Uterus (tissue), 4 donors: ENCODE results near the gene INTS11. TPM values are rescaled to one million over a fixed set of nuclear protein-coding genes. Genes with fewer than 3 reads are reported as not detected.

Experiments used
- DNase-seq, 2 donors: peaks; one replicate each; pipeline ENCODE4 v3.0.0-alpha.2; 2019 to 2020
- H3K27ac ChIP-seq, 2 donors: fragments of 200-600 bp; sonication (generic); 1 replicate in 1 of 2; 2 replicates in 1 of 2; pipeline ENCODE4 v1.5.1; 2016 to 2018
- H3K27me3 ChIP-seq, 2 donors: fragments of 200-600 bp; sonication (generic); one replicate each; pipeline ENCODE4 v1.5.1; 2018 to 2019; ENCODE audit warnings: control low read depth in 1 of 2
- H3K36me3 ChIP-seq, 2 donors: fragments of 200-600 bp; sonication (generic); one replicate each; pipeline ENCODE4 v1.5.1; 2019; ENCODE audit warnings: control low read depth in 1 of 2
- H3K4me1 ChIP-seq, 2 donors: fragments of 200-600 bp; sonication (generic); one replicate each; pipeline ENCODE4 v1.5.1; 2018 to 2019; ENCODE audit warnings: control low read depth in 1 of 2
- H3K4me3 ChIP-seq, 2 donors: fragments of 200-600 bp; sonication (generic); 1 replicate in 1 of 2; 2 replicates in 1 of 2; pipeline ENCODE4 v1.5.1; 2018 to 2019; ENCODE audit warnings: mild to moderate bottlenecking in 1 of 2
- H3K9me3 ChIP-seq, 2 donors: fragments of 200-600 bp; sonication (generic); one replicate each; pipeline ENCODE4 v1.5.1; 2019; ENCODE audit warnings: control low read depth in 1 of 2
- POLR2A ChIP-seq, 2 donors: fragments of 450-650 bp; IDR thresholded peaks; one replicate each; pipeline ENCODE4 v1.6.1; 2016; ENCODE audit warnings: antibody characterized with exemption in 2 of 2, mild to moderate bottlenecking in 1 of 2, moderate library complexity in 1 of 2
- intact Hi-C: fragments of 100-400 bp; cut with DNase I; formaldehyde crosslinking; loops from one replicate; pipeline ENCODE4 v1.15.1; 2023; ENCODE audit warnings: low total_unique reads
- total RNA-seq, 4 donors: library from RNA; depleted of rRNA in 3 of 4; stranded (reverse); fragments of >200 nt in 3 of 4; gene quantifications; one replicate each; pipeline versions ENCODE4 v1.1.0 to v1.2.4, GENCODE V29; 2014 to 2023
- TF ChIP-seq, protein P1 (sequence below), 4 experiments: fragments of 200-600 bp in 2 of 4; fragments of 450-650 bp in 2 of 4; sonication (generic) in 2 of 4; IDR thresholded peaks; one replicate each; pipeline ENCODE4 v1.5.1; 2016 to 2019; ENCODE audit warnings: antibody characterized with exemption in 4 of 4, mild to moderate bottlenecking in 2 of 4, moderate library complexity in 1 of 4
- donor health status: DM: yes; HTN: yes; CAD: no.

The INTS11 gene
- total RNA-seq, 4 donors from 2014 or later, result 45.6 to 277 (median 130) TPM

DNA sequence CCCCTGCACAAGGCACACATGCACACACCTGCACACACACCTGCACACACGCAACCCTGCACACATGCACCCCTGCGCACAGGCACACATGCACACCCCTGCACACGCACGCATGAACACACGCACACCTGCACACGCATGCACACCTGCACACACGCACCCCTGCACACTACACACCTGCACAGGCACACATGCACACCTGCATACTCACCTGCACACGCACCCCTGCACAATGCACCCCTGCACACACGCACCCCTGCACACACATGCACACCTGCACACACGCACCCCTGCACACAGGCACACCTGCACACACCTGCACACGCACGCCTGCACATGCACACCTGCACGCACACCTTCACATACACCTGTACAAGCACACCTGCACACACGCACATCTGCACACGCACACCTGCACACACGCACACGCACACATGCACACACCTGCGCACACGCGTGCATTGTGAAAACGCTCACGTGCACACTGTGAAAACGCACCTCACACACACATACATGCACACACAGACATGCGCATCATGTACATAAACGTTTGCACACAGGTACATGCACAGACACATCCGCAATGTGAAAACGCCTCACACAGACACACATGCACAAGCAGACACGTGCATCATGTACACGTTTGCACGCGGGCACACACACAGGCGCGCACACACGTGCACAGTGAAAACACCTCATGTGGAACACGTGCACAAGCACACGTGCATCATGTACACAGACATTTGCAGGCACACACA is 16.5 kb upstream of the INTS11 start:
- H3K27ac ChIP-seq, result no peak overlapping the region
- DNase-seq, result no peak
- peaks cover 0 to 4% of the 10 kb centered on the region in 2 donors for H3K4me1 ChIP-seq
- H3K4me3 ChIP-seq, result no peak overlapping the region
- H3K27me3 ChIP-seq, result no peaks in the 10 kb centered on the region
- H3K9me3 ChIP-seq, result no peaks in the 10 kb centered on the region
- TF ChIP-seq, protein P1, sequence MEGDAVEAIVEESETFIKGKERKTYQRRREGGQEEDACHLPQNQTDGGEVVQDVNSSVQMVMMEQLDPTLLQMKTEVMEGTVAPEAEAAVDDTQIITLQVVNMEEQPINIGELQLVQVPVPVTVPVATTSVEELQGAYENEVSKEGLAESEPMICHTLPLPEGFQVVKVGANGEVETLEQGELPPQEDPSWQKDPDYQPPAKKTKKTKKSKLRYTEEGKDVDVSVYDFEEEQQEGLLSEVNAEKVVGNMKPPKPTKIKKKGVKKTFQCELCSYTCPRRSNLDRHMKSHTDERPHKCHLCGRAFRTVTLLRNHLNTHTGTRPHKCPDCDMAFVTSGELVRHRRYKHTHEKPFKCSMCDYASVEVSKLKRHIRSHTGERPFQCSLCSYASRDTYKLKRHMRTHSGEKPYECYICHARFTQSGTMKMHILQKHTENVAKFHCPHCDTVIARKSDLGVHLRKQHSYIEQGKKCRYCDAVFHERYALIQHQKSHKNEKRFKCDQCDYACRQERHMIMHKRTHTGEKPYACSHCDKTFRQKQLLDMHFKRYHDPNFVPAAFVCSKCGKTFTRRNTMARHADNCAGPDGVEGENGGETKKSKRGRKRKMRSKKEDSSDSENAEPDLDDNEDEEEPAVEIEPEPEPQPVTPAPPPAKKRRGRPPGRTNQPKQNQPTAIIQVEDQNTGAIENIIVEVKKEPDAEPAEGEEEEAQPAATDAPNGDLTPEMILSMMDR (IDR thresholded peaks at IDR 0.05), result no peak
- no peak for TF ChIP-seq POLR2A (IDR thresholded peaks at IDR 0.05)
- intact Hi-C loops, result no loop called here
- no peaks in the 10 kb centered on the region for H3K36me3 ChIP-seq

DNA sequence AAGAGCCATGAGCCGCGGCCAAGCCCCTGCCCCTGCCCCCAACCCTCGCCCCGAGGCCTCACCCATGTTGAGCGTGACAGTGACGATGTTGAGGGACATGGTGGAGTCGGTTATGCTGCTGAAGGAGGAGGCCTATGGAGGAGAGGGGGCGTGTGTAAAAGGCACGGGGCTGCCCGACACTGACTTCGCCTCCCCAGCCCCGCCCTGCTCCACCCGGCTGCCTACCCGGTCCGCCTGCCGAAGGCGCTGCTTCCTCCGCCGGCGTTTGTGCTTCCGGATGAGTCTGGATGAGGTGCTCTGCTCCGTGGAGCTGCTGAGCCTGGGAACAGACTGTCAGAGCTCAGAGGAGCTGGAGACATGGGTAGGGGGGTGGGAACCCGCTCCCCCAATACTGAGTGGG is 15.7 kb upstream of the INTS11 start:
- DNase-seq, result no peak
- H3K4me3 ChIP-seq, result no peak overlapping the region
- TF ChIP-seq POLR2A (IDR thresholded peaks at IDR 0.05), result no peak
- TF ChIP-seq, protein P1 (IDR thresholded peaks at IDR 0.05), result no peak
- no peaks in the 10 kb centered on the region for H3K36me3 ChIP-seq
- intact Hi-C loops, result no loop called here
- H3K4me1 ChIP-seq, result no peaks in the 10 kb centered on the region
- H3K9me3 ChIP-seq, result no peaks in the 10 kb centered on the region
- H3K27ac ChIP-seq, result no peak overlapping the region
- no peaks in the 10 kb centered on the region for H3K27me3 ChIP-seq

DNA sequence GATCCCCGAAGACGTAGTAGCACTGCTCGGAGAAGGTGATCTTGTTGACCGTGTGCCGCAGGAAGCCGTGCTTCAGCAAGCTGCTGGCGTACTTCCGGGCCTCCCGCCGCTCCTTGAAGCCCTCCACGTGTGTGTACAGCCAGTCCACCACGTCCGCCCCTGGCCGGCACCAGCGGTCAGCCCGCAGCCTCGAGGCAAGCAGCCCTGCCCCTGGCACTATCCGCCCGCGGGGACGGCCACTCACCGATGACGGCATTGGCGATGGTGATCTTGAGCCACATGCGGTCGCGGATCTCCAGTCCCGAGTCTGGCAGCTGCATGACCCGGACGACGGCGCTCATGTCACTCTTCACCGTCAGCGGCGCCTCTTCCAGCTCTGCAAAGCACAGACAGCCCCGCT is 13.8 kb upstream of the INTS11 start:
- H3K36me3 ChIP-seq, result no peaks in the 10 kb centered on the region
- no peaks in the 10 kb centered on the region for H3K27me3 ChIP-seq
- no peak overlapping the region for H3K4me3 ChIP-seq
- no peaks in the 10 kb centered on the region for H3K4me1 ChIP-seq
- no peaks in the 10 kb centered on the region for H3K9me3 ChIP-seq
- no peak overlapping the region for H3K27ac ChIP-seq
- intact Hi-C loops, result no loop called here
- no peak for DNase-seq
- TF ChIP-seq POLR2A (IDR thresholded peaks at IDR 0.05), result no peak
- TF ChIP-seq, protein P1 (IDR thresholded peaks at IDR 0.05), result no peak

DNA sequence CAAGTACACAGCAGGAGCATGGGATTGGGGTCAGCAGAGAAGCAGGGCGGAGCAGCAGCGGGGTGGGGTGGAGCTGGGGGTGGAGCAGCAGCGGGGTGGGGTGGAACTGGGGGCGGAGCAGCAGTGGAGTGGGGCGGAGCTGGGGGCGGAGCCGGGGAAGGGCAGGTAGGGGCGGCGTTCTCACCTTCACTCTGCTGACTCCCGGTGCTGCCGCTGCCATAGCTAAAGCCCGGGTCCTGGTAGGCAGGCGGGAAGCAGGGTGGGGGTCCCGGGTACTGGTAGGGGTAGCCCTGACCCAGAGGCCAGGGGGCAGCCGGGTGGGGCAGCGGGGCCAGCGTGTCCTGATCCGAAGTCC is 13.3 kb upstream of the INTS11 start:
- Histone ChIP-seq H3K4me1 (no peaks in the 10 kb centered on the region), H3K4me3 (no peak overlapping the region), H3K36me3 (no peaks in the 10 kb centered on the region), H3K27me3 (no peaks in the 10 kb centered on the region), H3K27ac (no peak overlapping the region), H3K9me3 (no peaks in the 10 kb centered on the region)
- DNase-seq, result no peak
- intact Hi-C loops, result no loop called here
- no peak for TF ChIP-seq POLR2A (IDR thresholded peaks at IDR 0.05)
- TF ChIP-seq, protein P1 (IDR thresholded peaks at IDR 0.05), result no peak

DNA sequence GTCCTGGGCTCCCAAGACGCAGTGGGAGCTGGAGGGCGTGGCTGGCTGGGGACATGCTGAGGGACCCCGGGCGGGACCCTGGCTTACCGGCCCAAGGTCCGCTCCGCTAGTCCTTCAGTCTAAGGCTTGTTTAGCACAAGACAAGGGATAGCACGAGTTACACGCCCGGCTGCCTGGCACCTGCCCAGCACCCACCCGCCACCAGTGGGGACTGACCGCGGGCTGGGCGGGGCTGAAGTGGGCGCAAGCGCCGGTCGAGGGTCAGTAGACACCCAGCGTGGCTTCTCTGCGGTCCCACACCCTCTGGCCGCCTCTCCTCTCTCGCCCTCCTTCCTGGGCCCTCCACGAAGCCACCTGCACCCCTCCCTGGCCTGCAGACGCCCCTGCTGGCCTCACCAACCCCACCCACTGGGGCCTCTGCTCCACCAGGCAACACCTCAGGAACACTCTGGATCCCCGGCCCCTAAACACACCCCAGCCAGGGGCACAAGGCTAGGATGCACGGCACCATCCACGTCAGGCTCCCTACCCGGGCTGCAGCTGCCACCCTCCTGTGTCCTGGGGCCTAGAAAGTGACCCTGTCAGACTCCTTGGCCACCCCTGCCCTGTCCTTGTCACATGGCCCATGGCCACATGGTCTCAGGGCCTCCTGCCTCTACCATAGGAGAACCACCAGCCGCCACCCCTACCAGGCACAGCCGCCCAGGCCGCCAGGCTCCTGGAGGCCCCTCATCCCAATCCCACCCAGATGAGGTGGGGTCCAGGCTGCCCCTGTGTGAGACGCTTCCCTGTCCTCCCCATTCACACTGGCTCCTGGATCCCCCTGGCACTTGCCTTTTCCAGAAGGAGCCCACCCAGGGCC is 12.7 kb upstream of the INTS11 start:
- Histone ChIP-seq H3K4me3 (no peak overlapping the region), H3K27me3 (no peaks in the 10 kb centered on the region), H3K27ac (no peak overlapping the region), H3K36me3 (no peaks in the 10 kb centered on the region), H3K4me1 (no peaks in the 10 kb centered on the region), H3K9me3 (no peaks in the 10 kb centered on the region)
- no peak for DNase-seq
- TF ChIP-seq, protein P1 (IDR thresholded peaks at IDR 0.05), result no peak
- no peak for TF ChIP-seq POLR2A (IDR thresholded peaks at IDR 0.05)
- intact Hi-C loops, result no loop called here
